Activated naive CD4-positive, alpha-beta T cell treated with anti-CD3 and anti-CD28 coated beads, Interleukin-2, amount 50 U/mL, for 16 hours (primary cell): Measurements from ENCODE around the gene SLC2A1.

ENCODE experiments used
- DNase-seq: peaks from one replicate; pipeline ENCODE4 v3.0.0-alpha.2; 2020

The SLC2A1 gene

GRCh38 chr1:42979896-42980800, 21.5 kb upstream of the SLC2A1 start:
- DNase-seq: no peak

GRCh38 chr1:42979036-42979430, 20.4 kb upstream of the SLC2A1 start:
- DNase-seq: no peak

- no peak for DNase-seq
Measured at GRCh38 chr1:42978317-42979035, 19.8 kb upstream of the SLC2A1 start.

GRCh38 chr1:42977653-42978052, 19.0 kb upstream of the SLC2A1 start:
- no peak for DNase-seq

- no peak for DNase-seq
Measured at GRCh38 chr1:42975561-42976225, 17.0 kb upstream of the SLC2A1 start.

GRCh38 chr1:42974767-42975437, 16.2 kb upstream of the SLC2A1 start:
- DNase-seq: no peak

GRCh38 chr1:42973799-42974198, 15.1 kb upstream of the SLC2A1 start:
- DNase-seq: no peak

- DNase-seq: no peak
Measured at GRCh38 chr1:42973286-42973685, 14.6 kb upstream of the SLC2A1 start.

- DNase-seq: no peak
Measured at GRCh38 chr1:42971841-42972291, 13.2 kb upstream of the SLC2A1 start.

GRCh38 chr1:42970143-42970542, 11.5 kb upstream of the SLC2A1 start:
- no peak for DNase-seq

- DNase-seq: no peak
Measured at GRCh38 chr1:42968654-42969053, 10.0 kb upstream of the SLC2A1 start.

- no peak for DNase-seq
Measured at GRCh38 chr1:42966688-42967612, 8.3 kb upstream of the SLC2A1 start.

- no peak for DNase-seq
Measured at GRCh38 chr1:42965378-42965777, 6.7 kb upstream of the SLC2A1 start.

GRCh38 chr1:42964044-42964812, 5.6 kb upstream of the SLC2A1 start:
- no peak for DNase-seq

- DNase-seq: no peak
Measured at GRCh38 chr1:42963378-42964043, 4.8 kb upstream of the SLC2A1 start.

GRCh38 chr1:42962641-42963377, 4.1 kb upstream of the SLC2A1 start:
- DNase-seq: no peak

GRCh38 chr1:42961312-42962091, 2.8 kb upstream of the SLC2A1 start:
- DNase-seq: no peak

- DNase-seq: no peak
Measured at GRCh38 chr1:42960566-42961311, 2.1 kb upstream of the SLC2A1 start.
